Breast epithelium (tissue), 4 donors: Measurements from ENCODE around the gene NRDE2. TPM values are rescaled to one million over a fixed set of nuclear protein-coding genes. Genes with fewer than 3 reads are reported as not detected.
A peak's percentile ranks its signal among the peaks of the same experiment; 100 is the strongest.

ENCODE experiments used
- DNase-seq, 2 donors: peaks; one replicate each; pipeline ENCODE4 v3.0.0-alpha.2; 2019; ENCODE audit warnings: low spot score in 2 of 2
- H3K27ac ChIP-seq, 2 donors: fragments of 200-600 bp; sonication (generic) in 1 of 2; one replicate each; pipeline ENCODE4 v1.5.1; 2016 to 2019; ENCODE audit warnings: mild to moderate bottlenecking in 1 of 2
- H3K27me3 ChIP-seq, 2 donors: fragments of 200-600 bp; sonication (generic) in 1 of 2; one replicate each; pipeline versions ENCODE4 v1.5.1 to v1.6.0; 2017 to 2019; ENCODE audit warnings: control low read depth in 1 of 2, mild to moderate bottlenecking in 1 of 2
- H3K36me3 ChIP-seq: fragments of 200-600 bp; one replicate; pipeline ENCODE4 v1.5.1; 2019
- H3K4me1 ChIP-seq, 2 donors: fragments of 200-600 bp; sonication (generic); one replicate each; pipeline ENCODE4 v1.5.1; 2016 to 2019; ENCODE audit warnings: control low read depth in 1 of 2
- H3K4me3 ChIP-seq, 3 donors: fragments of 200-600 bp; sonication (generic); 1 replicate in 2 of 3; 2 replicates in 1 of 3; pipeline ENCODE4 v1.5.1; 2016 to 2019; ENCODE audit warnings: mild to moderate bottlenecking in 3 of 3, moderate library complexity in 2 of 3
- H3K9me3 ChIP-seq, 2 donors: fragments of 200-600 bp; sonication (generic) in 1 of 2; one replicate each; pipeline ENCODE4 v1.5.1; 2016 to 2019; ENCODE audit warnings: control low read depth in 1 of 2
- POLR2A ChIP-seq: fragments of 450-650 bp; IDR thresholded peaks from one replicate; pipeline ENCODE4 v1.6.1; 2016; ENCODE audit warnings: antibody characterized with exemption, mild to moderate bottlenecking, moderate library complexity
- POLR2AphosphoS5 ChIP-seq, 3 donors: sonication (generic); formaldehyde crosslinking; IDR thresholded peaks; one replicate each; pipeline ENCODE4 v1.6.1; 2017; ENCODE audit warnings: antibody characterized with exemption in 3 of 3
- intact Hi-C: fragments of 100-400 bp; cut with DNase I; formaldehyde crosslinking; loops from one replicate; pipeline ENCODE4 v1.15.1; 2023; ENCODE audit warnings: low total_unique reads
- total RNA-seq, 3 donors: library from RNA; depleted of rRNA; stranded (reverse); fragments of >200 nt; gene quantifications; one replicate each; pipeline ENCODE4 v1.1.0, GENCODE V29; 2016
- TF ChIP-seq, protein P1 (sequence below), 3 donors: fragments of 450-650 bp; IDR thresholded peaks; one replicate each; pipeline ENCODE4 v1.5.1; 2016 to 2017; ENCODE audit warnings: antibody characterized with exemption in 3 of 3, mild to moderate bottlenecking in 3 of 3, moderate library complexity in 3 of 3

Gene NRDE2, protein sequence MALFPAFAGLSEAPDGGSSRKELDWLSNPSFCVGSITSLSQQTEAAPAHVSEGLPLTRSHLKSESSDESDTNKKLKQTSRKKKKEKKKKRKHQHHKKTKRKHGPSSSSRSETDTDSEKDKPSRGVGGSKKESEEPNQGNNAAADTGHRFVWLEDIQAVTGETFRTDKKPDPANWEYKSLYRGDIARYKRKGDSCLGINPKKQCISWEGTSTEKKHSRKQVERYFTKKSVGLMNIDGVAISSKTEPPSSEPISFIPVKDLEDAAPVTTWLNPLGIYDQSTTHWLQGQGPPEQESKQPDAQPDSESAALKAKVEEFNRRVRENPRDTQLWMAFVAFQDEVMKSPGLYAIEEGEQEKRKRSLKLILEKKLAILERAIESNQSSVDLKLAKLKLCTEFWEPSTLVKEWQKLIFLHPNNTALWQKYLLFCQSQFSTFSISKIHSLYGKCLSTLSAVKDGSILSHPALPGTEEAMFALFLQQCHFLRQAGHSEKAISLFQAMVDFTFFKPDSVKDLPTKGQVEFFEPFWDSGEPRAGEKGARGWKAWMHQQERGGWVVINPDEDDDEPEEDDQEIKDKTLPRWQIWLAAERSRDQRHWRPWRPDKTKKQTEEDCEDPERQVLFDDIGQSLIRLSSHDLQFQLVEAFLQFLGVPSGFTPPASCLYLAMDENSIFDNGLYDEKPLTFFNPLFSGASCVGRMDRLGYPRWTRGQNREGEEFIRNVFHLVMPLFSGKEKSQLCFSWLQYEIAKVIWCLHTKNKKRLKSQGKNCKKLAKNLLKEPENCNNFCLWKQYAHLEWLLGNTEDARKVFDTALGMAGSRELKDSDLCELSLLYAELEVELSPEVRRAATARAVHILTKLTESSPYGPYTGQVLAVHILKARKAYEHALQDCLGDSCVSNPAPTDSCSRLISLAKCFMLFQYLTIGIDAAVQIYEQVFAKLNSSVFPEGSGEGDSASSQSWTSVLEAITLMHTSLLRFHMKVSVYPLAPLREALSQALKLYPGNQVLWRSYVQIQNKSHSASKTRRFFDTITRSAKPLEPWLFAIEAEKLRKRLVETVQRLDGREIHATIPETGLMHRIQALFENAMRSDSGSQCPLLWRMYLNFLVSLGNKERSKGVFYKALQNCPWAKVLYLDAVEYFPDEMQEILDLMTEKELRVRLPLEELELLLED
- 10 to 100 TPM in 2 of 3 donors, 1 to 10 TPM in 1; 9.3 to 19.8 (median 19.7) TPM for total RNA-seq

DNA sequence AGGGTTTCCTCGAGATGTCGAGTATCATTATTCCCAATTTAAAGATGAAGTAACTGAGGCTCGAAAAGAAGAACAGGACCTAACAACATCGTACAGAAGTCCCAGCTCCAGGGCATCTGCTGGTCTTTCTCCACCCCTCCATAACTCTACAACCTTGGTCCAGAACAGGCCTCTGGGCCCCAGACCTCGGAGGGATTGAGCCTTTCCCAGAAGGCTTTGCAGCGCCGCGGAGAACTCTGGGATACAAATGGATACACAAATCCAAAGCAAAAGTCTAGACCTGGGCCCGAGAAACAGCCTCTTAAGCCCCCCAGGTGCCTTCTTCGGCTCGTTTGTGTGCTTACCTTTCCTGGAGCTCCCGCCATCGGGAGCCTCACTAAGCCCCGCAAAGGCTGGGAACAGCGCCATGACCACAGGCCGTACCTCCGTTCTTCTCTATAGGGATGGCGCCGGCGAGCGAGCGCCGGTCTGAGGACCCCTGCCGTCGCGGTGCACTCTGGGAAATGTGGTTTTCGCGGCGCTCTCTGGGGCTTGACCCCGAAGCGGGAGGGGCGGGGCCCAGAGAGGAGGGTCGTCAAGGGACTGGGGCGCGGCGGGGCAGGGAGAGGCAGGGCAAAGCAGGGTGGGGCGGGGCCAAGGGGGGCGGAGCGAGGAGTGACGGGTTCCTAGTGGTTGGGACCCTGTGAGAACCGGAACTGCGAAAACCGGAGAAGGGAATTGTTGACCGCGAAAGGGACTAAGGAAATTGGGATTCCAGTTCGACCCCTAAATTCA, at the start of gene NRDE2:
Gene NRDE2, minus strand, starts transcription at position 445 of the 774 bp plus-strand sequence. Its CDS starts 37 bp downstream, at position 408.
- peak within 1 kb of the TSS; percentile 76 to 86 for H3K27ac ChIP-seq
- peaks cover 0 to 7% of the 10 kb centered on the region in 2 donors for H3K4me1 ChIP-seq
- no peaks in the 10 kb centered on the region for H3K9me3 ChIP-seq
- DNase-seq, result peak; percentile 97 to 99
- no peaks in the 10 kb centered on the region for H3K27me3 ChIP-seq
- H3K36me3 ChIP-seq, result no peaks in the 10 kb centered on the region
- intact Hi-C loops, result no loop called here
- peak within 1 kb of the TSS; percentile 58 to 72 (median 63) for H3K4me3 ChIP-seq
- TF ChIP-seq, protein P1, sequence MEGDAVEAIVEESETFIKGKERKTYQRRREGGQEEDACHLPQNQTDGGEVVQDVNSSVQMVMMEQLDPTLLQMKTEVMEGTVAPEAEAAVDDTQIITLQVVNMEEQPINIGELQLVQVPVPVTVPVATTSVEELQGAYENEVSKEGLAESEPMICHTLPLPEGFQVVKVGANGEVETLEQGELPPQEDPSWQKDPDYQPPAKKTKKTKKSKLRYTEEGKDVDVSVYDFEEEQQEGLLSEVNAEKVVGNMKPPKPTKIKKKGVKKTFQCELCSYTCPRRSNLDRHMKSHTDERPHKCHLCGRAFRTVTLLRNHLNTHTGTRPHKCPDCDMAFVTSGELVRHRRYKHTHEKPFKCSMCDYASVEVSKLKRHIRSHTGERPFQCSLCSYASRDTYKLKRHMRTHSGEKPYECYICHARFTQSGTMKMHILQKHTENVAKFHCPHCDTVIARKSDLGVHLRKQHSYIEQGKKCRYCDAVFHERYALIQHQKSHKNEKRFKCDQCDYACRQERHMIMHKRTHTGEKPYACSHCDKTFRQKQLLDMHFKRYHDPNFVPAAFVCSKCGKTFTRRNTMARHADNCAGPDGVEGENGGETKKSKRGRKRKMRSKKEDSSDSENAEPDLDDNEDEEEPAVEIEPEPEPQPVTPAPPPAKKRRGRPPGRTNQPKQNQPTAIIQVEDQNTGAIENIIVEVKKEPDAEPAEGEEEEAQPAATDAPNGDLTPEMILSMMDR (IDR thresholded peaks at IDR 0.05), result no peak
- TF ChIP-seq POLR2A (no peak), POLR2AphosphoS5 (IDR thresholded peaks at IDR 0.05) (peak; percentile 61 to 81 (median 79))

DNA sequence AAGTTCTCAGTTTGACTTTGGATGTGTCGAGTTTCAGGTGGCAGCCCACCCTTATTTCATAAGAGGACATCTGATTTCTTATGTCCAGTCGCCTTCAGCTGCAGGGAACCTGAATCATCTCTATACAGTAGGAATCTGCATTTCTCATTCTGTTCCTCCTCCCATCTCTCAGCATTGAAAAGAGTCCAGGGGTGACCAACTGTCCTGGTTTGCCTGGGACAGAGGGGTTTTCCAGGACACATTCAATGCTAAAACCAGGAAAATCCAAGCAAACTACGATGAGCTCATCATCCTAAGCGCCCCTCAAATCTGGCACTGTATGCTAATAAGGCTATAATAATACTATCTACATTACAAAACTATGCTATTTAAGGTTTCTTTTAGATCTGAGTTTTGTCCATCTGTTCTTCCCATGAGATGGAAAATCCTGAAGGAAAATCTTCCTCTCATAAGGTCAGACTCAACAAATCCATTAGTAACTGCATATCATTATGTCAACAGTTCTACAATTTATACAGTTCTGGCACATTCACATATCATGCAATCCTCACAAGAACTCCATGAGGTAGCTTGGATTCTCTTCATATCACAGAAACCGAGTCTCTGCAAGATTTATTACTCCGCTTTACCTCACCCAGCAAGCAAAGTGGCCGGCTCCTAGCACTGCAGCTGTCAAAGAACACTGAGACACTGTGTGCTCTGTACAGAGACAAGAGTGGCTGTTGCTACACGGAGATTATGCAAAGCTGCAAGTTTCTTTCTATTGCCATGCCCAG, 49.5 kb upstream of the NRDE2 start:
- no peak for DNase-seq
- intact Hi-C loops, result no loop called here
- H3K27ac ChIP-seq, result peak overlapping the region; percentile 98
- H3K4me3 ChIP-seq, result peak overlapping the region in 2 of 3 donors; percentile 61 to 75
- no peaks in the 10 kb centered on the region for H3K27me3 ChIP-seq
- peak in 1 of 3 donors; percentile 20 for TF ChIP-seq POLR2AphosphoS5 (IDR thresholded peaks at IDR 0.05)
- no peak for TF ChIP-seq POLR2A
- TF ChIP-seq, protein P1 (IDR thresholded peaks at IDR 0.05), result no peak
- no peaks in the 10 kb centered on the region for H3K9me3 ChIP-seq
- H3K36me3 ChIP-seq, result no peaks in the 10 kb centered on the region
- peaks cover 0 to 8% of the 10 kb centered on the region in 2 donors for H3K4me1 ChIP-seq

DNA sequence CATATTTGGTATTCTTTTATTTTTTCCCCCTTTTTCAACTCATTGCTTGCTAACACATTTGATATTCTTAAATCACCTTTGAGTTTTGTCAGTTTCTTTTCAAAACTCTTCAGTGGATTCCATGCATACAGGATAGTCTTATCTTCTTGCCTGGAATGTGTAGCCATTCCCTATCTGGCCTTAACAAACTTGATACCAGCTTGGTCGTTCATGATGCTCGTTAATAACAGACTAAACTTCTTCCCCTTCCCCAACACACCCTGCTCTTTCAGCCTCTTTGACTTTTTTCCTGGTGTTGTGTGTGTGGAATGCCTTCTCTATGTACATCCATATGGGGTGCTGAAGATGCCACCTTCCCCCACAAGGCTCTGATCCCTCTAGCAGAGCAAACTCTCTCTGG, 47.4 kb upstream of the NRDE2 start:
- Histone ChIP-seq H3K4me1 (peaks cover 0 to 8% of the 10 kb centered on the region in 2 donors), H3K27ac (no peak overlapping the region), H3K4me3 (no peak overlapping the region), H3K36me3 (no peaks in the 10 kb centered on the region), H3K9me3 (no peaks in the 10 kb centered on the region), H3K27me3 (no peaks in the 10 kb centered on the region)
- no peak for TF ChIP-seq POLR2A
- DNase-seq, result no peak
- intact Hi-C loops, result no loop called here

DNA sequence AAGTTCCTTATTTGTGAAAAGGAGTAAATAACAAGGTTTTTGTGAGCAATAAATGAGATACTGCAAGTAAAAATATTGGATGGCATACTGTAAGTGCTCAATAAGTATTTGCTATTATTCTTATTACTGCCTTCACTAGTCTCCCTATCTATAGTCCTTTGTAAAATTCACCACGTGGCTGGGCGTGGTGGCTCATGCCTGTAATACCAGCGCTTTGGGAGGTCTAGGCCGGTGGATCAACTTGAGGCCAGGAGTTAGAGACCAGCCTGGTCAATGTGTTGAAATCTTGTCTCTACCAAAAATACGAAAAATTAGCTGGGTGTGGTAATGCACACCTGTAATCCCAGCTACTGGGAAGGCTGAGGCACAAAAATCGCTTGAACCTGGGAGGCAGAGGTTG, 46.5 kb upstream of the NRDE2 start:
- H3K4me1 ChIP-seq, result peaks cover 0 to 5% of the 10 kb centered on the region in 2 donors

More for the DNA sequence above, 46.5 kb upstream of the NRDE2 start:
- no peak for TF ChIP-seq POLR2A
- TF ChIP-seq, protein P1 (IDR thresholded peaks at IDR 0.05), result no peak
- no peak for TF ChIP-seq POLR2AphosphoS5 (IDR thresholded peaks at IDR 0.05)
- no peaks in the 10 kb centered on the region for H3K36me3 ChIP-seq
- intact Hi-C loops, result no loop called here
- H3K4me3 ChIP-seq, result no peak overlapping the region
- H3K9me3 ChIP-seq, result no peaks in the 10 kb centered on the region
- no peaks in the 10 kb centered on the region for H3K27me3 ChIP-seq
- no peak overlapping the region for H3K27ac ChIP-seq
- no peak for DNase-seq
